HG02642 (cell line): Measurements from ENCODE around the gene CD7.
"Not testable (repeated sequence)": the region's sequence is repeated elsewhere in the genome, so short reads cannot be mapped to it uniquely, and the experiment has no call there.

Experiments used
- ATAC-seq: cut with Tn5 transposase; IDR thresholded peaks from one replicate; pipeline ENCODE4 v1.9.1; 2021; ENCODE audit warnings: mild to moderate bottlenecking; ENCODE audit not compliant: unreplicated experiment, poor library complexity

CD7 gene

GRCh38 chr17:82317394-82318168 is at the start of gene CD7:
TSS of gene CD7 (minus strand) at chr17:82317608. CDS start at chr17:82317495, 113 bp downstream.
- ATAC-seq = no peak

GRCh38 chr17:82366749-82367148 is 49.3 kb upstream of the CD7 start:
- ATAC-seq = no peak

GRCh38 chr17:82365606-82366295 is 48.3 kb upstream of the CD7 start:
- ATAC-seq = no peak

- no peak for ATAC-seq
These were observed 44.7 kb upstream of the CD7 start for GRCh38 chr17:82361885-82362633.

DNA sequence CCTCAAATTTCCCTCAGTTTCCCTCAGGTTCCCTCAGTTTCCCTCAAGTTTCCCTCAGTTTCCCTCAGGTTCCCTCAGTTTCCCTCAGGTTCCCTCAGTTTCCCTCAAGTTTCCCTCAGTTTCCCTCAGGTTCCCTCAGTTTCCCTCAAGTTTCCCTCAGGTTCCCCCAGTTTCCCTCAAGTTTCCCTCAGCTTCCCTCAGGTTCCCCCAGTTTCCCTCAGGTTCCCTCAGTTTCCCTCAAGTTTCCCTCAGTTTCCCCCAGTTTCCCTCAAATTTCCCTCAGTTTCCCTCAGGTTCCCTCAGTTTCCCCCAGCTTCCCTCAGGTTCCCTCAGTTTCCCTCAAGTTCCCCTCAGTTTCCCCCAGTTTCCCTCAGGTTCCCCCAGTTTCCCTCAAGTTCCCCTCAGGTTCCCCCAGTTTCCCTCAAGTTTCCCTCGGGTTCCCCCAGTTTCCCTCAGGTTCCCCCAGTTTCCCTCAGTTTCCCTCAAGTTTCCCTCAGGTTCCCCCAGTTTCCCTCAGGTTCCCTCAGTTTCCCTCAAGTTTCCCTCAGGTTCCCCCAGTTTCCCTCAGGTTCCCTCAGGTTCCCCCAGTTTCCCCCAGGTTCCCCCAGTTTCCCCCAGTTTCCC is 42.2 kb upstream of the CD7 start:
- not testable (repeated sequence) for ATAC-seq

GRCh38 chr17:82358465-82359350 is 41.3 kb upstream of the CD7 start, which contains the start of gene TEX19:
TSS of gene TEX19 (plus strand) at chr17:82359247. CDS start at chr17:82362151, 2,904 bp downstream.
- ATAC-seq = no peak

DNA sequence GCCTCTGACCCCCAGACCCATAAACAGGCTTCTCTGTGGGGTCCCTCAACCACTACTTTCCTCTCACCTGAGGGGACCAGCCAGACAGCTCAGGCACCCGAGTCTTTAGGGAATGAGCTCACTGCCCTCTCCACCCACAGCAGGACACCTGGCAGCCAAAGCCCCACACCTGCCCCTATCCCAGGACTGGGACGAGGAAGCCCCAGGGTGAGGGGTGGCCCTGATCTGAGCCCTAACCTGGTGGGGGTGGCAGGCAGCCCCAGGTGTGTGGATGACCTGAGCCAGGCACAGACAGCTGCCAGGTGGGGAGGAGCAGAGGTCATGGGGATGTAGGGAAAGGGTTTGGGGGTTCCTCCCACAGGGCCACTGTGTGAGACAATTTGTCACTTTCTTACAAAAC is 40.0 kb upstream of the CD7 start:
- ATAC-seq = no peak

- no peak for ATAC-seq
These were observed 39.5 kb upstream of the CD7 start for GRCh38 chr17:82356845-82357355.

DNA sequence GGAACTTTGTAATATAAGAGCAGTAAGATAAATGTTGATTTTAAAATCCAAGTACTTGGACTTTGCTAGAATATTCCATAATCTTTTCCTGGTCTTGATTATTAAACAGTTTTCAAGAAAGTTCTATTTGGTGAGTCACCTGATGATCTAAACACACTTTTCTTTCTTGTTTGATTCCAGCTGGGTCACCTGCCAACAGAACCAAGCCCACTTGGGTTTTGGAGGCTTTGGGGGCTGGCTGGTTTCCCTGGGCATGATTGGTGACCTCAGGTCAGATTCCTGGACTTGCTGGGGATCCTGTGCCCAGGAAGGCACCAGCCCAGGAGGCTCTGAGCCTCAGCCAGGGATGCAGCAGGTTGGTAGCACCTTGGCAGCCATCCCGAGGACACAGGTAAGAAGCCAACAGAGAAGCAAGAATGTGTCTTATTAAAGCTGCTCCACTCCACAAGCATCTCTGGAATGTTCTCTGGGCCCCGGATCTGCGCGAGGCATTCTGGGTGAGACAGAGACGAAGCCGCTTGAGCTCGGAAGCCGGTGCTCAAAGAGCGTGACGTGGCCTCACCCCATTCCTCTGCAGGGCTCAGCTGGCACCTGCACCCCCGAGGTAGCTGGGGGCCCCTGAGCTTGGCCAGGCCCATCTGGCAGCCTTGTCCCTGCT is 38.5 kb upstream of the CD7 start:
- no peak for ATAC-seq

DNA sequence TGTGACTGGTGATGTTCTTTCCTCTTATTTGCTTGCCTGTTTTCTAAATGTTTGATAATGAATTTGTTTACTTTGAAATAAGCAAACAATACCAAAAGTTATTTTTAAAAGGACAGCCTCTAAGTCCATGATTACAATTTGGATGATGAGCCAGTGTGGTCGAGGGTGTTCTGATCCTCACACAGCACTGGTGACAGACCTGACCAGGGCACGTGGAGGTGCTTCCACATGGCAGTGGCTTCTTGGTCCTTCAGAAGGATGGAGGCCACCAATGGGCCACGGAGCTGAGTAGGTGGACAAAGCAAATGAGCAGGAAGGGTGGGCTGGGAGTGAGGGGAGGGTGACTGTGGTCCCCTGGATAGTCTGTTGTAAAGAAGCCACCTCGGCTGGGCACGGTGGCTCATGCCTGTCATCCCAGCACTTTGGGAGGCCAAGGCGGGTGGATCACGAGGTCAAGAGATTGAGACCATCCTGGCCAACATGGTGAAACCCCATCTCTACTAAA is 37.4 kb upstream of the CD7 start:
- no peak for ATAC-seq

DNA sequence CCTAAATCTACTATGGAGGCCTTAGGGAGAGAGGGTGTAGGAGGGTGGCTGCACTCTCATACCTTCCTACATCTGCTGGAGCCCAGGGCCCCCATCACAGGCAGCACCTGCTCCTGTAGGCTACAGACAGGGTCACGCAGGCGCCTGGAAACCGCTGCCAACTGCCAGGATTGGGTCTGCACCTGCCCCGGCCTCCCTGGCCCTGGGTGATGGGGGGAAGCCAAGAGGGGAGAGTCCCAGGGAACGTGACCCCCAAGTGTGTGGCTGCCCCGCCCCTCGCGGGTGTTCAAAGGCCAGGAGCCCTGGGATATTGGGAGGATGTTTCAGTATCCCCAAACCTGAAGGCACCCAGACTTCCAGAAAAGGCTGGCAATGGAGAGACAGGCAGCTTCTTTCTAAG is 36.1 kb upstream of the CD7 start:
- no peak for ATAC-seq

DNA sequence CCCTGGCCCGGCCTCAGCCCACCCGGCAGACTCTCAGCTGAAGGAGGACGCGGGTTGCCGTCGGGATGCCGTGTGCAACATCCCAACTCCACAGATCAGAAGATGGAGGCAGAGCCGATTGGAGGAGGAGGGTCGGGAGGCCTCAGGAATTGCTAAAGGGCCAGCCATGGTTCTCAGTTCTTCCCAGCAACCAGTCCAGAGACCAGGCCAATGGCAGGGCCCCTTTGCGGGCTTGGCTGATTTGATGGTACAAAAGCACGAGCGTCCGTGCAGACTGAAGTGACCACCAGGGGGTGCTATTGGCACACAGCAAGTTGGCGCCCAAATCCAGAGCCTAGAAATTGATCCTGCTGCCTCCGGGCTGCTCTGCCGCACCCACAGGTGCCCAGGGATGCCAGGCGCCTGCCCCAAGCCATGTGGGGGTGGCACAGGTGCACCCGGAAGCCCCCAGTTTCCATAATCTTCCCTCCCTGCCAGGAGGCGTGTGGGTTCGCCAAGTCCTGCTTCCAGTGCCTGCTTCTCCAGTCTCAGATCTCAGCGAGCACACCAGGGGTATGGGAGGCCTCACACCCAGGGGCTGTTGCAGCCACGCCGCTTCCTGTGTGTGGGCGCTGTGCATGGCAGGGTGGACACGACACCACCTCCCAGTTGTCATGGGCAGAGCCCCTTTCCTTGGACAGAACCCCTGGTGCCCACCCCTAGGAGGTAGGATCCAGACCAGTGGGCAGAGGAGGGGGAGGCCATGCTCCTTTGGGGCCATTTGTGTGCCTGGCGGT is 34.5 kb upstream of the CD7 start:
- peak; percentile 61 for ATAC-seq

DNA sequence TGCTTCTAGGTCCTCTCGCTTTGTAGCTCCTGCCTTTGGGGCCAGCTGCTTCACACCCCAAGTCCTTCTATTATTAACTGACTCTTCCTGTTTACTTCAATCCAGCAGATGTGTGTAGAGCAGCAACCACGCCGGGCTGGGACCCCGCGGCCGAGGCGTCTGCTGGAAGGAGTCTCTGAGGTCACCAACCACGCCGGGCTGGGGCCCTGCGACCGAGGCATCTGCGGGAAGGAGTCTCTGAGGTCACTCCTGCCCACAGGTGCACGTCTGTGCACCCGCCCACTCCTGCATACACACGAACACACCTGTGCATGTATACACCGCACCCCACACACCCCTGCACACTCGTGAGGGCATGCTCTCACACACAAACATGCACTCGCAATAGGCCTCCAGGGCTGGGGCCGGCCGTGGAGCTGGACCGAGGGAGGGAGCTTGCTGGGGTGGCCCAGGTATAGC is 33.9 kb upstream of the CD7 start:
- ATAC-seq = peak; percentile 44

- ATAC-seq = no peak
These were observed 33.0 kb upstream of the CD7 start for GRCh38 chr17:82350182-82351030.

DNA sequence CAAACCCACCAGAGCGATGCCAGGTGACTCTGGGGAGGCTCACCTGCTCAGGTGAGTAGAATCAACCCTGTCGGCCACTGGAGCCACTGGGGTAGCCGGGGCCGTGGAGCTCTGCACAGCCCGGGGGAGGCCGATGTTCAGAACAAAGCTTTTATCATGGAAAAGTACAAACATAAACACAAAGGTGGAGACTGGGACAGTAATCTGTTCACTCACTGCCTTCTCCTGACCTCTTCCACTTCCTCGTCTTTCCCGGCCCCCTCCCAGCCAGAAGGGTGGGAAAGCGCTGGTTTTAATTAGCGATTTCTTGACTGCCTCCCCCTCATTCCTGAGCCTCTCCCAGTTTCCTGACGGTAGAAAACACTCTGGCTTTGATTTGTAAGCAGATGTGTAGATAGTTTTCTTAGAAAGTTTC is 31.9 kb upstream of the CD7 start:
- ATAC-seq = no peak

GRCh38 chr17:82348866-82349265 is 31.5 kb upstream of the CD7 start:
- no peak for ATAC-seq

DNA sequence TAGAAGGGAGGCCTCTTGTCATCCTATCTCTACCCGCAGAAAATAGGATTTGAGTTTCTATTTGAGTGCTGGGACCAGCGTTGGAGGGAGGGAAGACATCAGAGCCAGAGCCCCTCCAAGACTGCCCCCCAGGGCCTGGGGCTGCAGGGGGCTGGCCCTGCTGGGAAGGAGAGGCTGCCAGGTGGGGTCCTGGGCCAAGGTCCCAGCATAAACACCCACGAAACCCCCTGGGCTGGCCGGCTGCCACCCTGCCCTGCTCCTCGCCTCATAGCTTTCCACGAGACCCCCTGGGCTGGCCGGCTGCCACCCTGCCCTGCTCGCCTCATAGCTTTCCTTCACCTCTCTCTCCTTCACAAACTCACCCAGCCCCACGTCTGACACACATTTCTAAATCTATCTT is 31.0 kb upstream of the CD7 start:
- ATAC-seq = no peak
